Measurements from ENCODE around the gene MYH6.

Gene MYH6

DNA sequence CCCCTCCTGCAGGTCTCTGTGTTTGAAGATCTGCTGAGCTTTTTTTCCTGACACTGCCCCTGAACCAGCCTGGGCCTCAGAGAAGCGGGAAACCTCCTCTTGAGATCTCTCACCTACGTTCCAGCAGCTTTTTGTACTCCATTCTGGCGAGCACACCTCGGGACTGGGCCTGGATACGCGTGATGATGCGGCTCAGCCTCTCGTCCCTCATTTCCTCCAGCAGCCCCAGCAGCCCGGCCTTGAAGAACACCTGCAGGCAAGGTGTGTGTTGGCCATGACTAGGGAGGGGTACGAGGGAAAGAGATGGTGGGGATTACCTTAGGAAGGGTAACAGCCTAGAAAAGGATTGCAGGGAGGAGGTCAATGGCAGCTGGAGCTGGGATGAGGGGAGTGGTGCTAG lies 17.1 kb upstream of the MYH6 start:
- TF ChIP-seq CTCF (IDR thresholded peaks at IDR 0.05), result no peak

GRCh38 chr14:23423657-23424056 lies 15.6 kb upstream of the MYH6 start:
- no peak for TF ChIP-seq CTCF (IDR thresholded peaks at IDR 0.05)

GRCh38 chr14:23421594-23421993 lies 13.5 kb upstream of the MYH6 start:
- no peak for TF ChIP-seq CTCF (IDR thresholded peaks at IDR 0.05)

DNA sequence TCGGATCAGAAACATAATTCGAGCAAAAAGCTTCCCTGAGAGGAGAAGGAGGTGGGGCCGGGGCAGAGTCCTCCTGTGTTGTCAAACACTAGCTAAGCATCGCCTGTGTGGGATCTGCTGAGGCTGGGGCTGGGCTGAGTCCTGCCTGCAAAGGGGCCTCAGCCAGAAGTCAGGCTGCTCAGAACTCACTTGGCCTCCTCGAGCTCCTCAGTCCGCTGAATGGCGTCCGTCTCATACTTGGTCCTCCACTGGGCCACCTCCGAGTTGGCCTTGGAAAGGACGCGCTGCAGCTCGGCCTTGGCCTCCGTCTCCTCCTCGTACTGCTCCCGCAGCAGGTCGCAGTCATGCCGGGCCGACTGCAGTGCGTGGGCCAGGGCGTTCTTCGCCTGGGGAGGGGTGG lies 9.9 kb upstream of the MYH6 start:
- no peak for TF ChIP-seq CTCF (IDR thresholded peaks at IDR 0.05)

- TF ChIP-seq CTCF (IDR thresholded peaks at IDR 0.05), result no peak
Observed at GRCh38 chr14:23416801-23417200, 8.7 kb upstream of the MYH6 start.

DNA sequence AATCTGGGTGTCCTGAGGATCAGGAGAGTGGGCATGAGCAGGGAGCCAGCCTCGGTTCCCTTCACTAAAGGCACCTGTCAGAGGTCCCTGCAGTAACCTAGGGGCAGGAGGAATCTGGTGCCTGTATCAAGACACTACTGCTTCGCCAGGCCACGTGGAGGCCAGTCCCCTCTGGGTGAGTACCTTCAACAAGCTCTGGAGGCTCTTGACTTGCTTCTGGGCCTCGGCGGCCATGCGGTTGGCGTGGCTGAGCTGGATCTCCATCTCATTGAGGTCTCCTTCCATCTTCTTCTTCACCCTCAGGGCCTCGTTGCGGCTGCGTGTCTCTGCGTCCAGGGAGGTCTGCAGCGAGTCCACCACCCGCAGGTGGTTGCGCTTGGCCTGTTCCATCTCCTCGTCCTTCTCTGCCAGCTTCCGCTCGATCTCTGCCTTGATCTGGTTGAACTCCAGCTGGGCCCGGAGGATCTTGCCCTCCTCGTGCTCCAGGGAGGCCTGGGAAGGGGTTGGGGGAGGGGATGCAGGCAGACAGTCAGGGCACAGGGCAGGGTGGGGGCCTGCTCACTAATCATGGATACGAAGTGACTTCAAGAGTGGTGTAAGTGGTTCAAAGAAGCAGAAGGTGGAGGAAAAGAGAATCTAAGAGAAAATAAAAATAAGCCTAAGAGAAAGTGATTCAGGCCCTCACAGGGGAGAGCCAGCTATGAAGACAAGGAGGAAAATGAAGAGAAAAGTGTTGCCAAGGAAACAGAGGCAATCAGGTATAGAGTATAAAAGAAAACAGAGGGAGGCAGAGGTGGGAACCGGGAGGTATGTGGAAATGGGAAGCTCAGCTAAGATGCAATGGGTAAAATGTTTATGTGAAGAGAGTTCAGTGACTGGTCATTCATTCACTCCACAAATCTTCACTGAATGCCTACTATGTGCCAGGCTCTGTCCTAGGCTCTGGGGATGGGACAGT lies 8.0 kb upstream of the MYH6 start:
- TF ChIP-seq CTCF (IDR thresholded peaks at IDR 0.05), result no peak

DNA sequence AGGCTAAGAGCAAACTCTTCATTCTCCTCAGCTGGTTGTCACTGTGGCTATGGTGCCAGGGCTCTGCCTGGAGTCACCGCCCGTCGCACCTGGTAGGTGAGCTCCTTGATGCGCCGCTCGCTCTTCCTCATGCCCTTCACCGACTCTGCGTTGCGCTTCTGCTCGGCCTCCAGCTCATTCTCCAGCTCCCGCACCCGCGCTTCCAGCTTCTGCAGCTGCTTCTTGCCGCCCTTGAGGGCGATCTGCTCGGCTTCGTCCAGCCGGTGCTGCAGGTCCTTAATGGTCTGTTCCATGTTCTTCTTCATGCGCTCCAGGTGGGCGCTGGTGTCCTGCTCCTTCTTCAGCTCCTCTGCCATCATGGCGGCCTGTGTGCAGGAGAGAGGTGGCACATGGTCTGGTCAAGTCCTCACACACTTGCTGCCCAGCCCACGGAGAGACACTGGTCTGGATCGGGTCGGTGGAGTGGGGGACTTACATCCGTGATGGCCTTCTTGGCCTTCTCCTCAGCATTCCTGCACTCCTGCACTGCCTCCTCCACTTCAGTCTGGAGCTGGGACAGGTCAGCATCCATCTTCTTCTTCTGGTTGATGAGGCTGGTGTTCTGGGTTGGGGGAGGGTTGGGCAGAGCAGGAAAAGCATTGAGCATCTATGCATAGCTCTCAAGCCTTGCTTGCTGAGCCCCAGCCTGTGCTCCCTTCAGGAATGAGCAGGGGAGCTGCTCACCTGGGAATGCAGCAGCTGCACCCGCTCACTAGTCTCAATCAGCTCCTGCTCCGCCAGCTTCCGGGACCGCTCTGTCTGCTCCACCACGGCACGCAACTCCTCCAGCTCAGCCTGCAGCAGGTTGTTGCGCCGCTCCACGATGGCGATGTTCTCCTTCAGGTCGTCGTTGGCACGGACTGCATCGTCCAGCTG lies 7.1 kb upstream of the MYH6 start:
- TF ChIP-seq CTCF (IDR thresholded peaks at IDR 0.05), result no peak

Data from LNCAP (cell line).